Tongue (tissue), 2 donors: ENCODE results near the gene CASZ1. TPM values are rescaled to one million over a fixed set of nuclear protein-coding genes. Genes with fewer than 3 reads are reported as not detected.

ENCODE experiments used
- DNase-seq: peaks from one replicate; pipeline ENCODE4 v3.0.0-alpha.2; 2015
- total RNA-seq: library from RNA; depleted of rRNA; stranded (reverse); fragments of >200 nt; gene quantifications from one replicate; pipeline ENCODE4 v1.2.3, GENCODE V29; 2014

Gene CASZ1
- total RNA-seq, 1 donor from 2014 or later = 20.9 TPM

DNA sequence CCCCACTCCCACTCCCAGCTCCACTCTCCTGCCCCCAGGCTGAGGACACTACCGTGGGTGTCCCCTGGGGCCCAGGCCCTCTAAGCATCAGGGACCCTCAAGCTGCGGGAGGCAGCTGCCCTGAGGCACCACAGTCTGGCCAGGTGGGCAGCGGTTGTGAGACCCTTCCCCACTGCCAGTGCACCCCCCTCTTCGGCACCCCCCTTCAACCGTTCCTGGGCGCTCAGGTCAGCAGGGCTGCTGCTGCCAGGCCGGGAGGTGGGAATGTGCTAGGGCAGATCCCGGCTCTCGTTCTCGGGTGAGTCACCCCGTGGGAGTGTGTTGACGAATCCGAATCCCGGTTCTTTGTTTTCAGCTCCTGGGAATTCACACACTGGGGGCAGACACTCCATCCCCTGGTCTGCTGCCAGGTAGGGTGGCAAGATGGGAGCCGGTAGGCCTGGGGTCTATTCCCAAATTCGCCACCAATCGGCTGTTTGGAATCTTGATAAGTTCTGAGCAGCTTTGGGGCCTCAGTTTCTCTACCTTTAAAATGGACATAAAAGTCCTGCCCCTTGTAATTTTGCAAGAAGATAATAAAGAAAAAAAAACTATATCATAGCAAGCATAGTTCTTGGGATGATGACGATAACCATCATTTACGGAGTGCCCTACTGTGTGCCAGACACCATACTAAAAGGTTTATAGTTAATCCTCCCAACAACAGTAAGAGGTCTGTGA, 28.5 kb upstream of the CASZ1 start:
- no peak for DNase-seq

DNA sequence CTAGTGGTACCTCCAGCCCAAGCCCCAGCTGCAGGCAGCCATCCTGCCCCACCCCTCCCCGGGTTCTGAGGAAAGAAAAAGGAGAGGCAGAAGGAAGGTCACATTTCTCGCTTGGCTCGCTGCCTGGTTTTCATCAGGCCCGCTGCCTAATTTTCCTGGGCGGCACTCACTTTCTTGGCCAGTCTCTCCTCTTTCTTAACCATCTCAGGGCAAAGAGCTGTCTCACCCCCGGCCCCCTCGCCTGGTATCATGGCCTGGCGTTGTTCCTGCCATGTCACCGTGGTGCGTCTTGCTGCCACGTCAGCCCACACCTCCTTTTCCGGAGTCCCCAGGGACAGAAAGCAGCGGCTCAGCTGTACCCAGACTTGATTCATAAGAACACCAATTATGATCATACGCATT, 26.6 kb upstream of the CASZ1 start:
- DNase-seq = peak; percentile 56

DNA sequence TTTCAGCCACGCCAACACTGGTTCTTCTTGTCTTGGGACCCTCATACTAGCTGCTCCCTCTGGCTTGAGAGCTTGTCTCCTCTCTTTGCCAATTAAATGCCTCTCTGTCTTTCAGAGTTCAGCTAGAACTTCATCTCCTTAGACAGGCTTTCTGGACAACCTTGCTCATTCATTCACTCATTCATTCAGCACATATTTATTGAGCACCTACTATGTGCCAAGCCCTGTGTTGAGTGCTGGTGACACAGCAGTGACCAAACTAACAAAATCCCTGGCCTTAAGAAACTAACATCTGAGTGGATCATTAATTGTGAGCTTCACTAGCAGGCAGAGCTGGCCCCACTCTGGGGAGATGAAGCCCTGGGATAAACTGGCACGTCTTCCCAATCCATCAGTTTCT, 24.9 kb upstream of the CASZ1 start:
- no peak for DNase-seq

DNA sequence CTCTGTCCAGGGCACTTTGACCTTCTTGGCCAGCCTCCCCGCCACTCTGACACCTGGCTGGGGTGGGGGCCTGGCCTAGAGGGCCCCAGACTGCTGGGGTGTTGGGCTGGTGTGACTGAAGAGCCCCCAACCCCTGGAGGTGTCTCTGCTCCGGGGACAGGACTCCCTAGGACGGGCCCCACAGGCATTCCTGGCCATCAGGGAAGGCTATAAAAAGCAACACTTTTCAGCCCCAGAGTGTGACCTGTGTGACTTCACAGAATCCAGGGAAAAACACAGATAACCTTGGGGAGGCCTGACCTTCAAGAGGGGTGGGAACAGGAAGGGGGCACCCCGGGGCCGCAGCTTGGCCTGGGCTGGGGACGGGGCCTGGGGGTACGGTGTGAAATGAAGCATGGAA, 24.0 kb upstream of the CASZ1 start:
- no peak for DNase-seq

DNA sequence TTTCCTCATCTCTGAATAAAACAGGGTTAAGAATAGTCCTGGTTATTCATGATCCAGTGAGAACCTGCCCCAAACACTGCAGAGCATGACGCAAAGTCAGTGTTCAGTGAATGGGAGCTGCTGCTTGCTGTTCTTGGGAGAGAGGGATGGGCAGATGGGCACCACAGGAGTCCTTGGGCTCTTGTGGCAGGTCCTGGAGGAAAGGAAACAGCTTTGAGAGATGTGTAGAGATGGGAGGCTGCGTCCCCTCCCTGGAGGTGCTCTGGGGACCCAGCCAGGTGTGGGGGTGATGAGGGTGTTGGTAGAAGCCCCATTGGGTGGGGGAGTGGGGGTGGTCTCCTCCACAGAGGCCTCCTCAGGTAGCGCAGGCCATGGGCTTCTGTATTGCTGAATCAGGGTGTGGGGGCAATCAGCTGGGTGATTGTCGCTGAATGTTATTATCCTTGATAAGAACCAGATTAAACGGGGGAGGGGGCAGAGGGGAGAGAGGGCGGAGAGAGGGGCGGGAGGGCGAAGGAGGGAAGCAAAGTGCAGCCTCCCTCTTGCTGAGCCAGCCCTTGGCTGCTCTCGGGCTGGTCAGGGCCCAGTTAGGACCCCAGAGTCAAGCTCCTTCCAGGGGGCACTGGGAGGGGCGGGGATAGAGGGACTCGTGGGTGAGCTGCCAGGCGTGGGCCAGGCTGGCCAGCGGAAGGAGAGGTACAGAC, 22.9 kb upstream of the CASZ1 start:
- DNase-seq = no peak

DNA sequence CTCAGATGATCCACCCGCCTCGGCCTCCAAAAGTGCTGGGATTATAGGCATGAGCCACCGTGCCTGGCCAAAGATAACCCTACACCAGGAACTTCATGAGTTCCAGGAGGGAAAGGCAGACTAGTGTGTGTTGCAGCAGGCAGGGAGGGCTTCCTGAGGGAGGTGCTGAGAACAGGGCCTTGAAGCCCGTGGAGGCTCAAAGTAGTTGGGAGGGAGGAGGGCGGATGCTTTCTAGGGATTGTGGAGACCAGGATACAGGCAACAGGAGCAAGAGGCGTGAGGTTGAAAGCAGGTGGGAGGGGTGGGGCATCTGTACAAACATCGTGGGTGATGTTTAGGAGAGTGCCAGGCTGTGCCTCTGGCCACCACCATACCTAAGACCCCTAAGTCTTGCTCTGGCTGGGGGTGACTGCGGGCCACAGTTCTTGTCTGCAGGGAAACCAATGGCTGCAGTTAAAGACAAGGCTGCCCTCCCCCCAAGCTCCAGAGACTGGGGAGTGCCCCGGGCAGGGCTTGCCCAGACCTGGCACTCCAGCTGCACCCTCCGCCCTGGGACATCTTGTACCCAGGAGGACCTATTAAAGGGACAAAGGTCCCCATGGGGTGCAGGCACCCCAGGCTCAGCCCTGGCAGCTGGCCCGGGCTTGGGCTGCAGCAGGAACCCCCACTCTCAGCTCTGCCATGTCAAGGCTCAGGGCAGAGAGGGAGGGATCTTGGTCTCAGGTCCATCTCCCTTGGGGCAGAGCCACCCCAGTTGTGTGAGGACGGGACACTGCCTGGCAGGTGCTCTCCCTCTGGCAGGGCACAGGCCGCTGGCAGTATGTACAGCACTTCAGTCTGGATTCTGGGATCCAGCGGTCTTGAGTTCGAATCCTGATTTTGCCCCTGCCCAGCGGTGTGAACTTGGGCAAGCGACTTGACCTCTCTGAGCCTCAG, 22.1 kb upstream of the CASZ1 start:
- no peak for DNase-seq

DNA sequence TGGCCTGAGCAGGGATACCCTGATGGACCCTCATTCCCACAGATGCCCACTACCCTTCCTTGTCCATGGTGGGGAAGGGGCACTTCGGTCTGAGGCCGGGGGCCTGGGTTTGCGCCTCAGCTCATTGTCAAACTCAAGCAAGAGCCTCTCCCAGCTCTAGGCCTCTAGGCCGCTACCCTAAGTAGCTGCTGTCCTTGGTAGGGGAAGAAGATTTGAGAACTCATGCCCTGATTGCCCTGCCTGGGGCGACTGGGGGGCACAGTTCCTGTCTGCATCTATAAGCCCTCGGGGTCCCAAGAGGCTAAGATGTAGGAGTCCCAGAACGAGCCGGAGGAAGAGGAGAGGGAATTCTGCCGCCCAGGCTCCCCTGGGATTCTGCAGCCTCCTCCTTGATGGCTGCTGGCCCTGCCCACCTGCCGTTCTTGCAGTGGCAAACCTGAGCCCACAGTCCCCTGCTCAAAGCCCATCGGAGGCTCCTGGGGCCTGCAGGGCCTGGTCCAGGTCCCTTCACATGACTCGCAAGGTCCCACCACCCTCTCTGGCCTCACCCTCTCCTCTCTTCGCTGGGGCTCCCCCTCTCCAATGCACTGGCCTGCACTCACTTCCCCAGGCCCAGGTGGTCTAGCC, 20.4 kb upstream of the CASZ1 start:
- DNase-seq = no peak

DNA sequence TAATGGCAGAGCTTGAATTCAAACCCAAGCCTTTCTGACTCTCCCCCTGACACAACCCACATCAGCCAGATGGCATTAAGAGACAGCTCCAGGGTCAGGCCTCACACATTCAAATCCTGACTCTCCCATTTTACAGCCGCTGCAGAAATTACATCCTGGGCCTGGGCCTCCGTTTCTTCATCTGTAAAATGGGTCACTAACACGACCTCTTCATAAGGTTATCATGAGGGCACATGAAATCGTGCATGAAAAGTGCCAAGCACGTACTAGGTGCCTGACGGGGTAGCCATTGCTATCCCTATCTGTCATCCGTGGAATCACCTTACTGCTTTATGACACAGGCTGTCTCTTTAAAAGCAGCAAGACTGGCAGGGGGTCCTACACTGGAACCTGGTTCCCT, 19.8 kb upstream of the CASZ1 start:
- DNase-seq = no peak

DNA sequence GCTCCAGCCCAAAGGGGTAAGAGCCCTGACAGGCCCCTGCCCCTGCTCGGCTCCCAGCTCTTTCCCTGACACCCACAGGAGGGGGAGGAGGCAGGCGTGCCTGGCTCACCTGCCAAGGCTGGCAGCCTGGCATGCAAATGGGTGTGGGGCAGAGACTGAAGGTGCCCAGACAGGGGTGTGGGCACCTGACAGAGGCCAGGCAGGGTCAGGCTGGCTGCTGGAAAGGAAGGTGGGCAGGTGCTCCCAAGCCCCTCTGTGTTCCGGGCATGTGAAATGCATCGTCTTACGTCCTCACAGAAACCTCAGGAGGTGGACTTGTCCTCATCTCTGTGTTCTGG, 19.4 kb upstream of the CASZ1 start:
- DNase-seq = no peak

DNA sequence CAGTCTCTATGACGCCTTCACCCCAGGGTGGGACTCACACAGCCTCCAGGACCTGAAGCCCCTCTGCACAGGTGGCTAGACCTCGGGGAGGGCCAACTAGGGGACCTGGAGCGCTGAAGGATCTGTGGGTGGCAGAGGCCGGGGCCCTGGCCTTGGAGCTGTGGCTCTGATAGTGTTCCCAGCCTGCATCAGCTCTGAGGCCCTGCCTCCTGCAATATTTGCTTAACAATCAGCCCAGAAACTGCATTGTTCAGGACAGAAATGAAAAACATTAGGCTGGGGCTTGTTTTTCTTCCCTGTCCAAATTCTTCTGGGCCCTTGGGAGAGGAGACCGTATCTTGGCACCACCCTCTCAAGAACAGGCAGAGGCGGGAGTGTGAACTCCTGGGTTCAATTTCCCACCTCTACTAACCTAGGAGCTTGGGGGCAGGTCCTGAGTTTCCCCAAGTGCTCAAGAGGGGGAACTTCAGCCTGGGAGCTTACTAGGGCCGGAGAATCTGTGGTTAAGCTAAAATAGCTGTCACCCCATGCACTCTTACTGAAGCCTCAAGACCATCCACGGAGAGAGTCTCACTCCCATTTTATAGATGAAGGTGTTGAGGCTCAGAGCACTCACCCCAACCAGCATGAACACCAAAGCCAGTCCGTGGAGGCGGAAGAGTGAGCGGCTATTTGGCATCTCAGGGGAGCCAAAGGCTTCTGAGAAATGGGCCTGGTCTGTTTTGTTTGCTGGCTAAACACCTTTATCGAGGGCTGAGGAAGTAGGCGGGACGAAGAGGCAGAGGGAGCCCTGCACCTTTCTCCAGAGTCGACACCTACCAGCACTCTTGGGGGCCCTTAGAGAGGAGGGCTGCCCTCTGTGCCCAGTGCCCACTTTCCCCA, 18.8 kb upstream of the CASZ1 start:
- DNase-seq = no peak

DNA sequence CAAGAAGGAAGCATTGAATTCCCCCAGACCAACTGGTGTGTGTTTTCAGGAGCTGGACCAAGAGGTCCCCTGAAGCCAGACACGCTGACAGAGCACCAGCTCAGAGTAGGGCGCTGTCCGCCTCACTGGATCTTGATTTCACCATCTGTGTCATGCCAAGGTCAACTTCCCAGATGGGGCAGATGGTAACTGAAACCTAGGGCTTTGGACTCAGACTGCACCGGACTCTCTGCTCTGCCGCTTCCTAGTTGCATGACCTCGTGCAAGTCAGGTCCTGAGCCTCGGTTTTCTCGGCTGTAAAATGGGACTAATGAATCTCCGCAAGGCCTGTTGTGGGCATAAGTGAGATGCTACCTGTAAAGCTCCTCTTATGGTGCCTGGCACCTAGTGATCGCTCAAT, 17.9 kb upstream of the CASZ1 start:
- no peak for DNase-seq

DNA sequence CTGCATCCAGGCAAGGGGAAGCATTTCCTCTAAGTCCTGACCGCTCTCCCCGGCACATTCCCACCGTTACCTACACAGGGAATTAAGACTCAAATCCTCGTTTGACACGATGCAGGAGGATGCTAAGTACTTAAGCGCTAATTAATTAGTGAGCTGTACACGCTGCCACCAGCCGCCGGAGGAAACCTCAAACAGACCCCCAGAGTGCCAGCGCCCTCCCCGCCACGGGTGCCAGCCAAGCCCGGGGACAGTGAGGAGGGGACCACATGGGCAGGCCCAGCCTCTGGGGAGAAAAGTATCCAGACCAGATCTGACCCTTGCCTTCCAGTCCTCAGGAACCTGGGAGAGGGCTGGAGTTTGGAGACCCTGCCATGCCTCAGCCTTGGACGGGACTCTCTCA, 17.4 kb upstream of the CASZ1 start:
- DNase-seq = no peak

DNA sequence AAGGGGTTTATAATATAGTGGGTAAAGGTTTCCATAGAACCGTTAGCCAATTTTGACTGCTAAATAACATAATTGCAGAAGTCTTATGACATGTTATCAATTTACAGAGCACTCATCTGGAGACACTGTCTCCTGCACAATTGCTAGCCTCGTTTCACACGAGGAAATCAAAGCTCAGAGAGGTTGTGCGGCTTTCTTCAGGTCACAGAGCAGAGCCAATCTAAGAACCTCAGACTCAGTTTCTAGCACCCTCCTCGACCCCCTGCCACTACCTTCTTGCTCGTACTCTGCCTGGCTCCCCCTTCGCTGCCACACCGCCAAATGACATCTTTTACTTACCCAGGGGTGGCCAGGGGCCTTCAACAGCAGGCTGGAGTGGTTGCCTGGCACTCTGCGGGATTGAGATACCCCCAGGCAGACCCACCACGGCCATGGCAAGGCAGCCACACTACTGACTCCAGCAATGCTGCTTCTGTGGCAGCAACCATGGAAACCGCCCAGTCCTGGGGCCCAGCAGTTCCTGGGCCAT, 16.0 kb upstream of the CASZ1 start:
- no peak for DNase-seq

DNA sequence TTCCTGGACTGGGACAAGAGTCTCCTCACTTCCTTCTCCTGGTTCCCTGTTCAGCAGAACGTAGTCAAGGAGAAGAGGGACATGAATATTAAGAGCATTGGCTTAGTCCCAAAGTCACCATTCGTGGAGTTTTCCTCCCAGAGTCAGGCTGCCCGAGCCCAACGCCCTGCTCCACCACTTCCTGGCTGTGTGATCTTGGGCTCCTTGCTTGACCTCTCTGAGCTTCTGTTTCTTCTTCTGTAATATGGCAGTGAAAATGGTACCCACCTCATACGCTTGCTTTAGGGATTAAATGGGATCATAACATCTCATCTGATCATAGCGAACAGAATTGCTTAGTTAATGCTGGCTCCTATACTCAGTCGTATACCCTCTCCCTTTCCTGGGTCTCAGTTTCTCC, 12.0 kb upstream of the CASZ1 start:
- DNase-seq = no peak

DNA sequence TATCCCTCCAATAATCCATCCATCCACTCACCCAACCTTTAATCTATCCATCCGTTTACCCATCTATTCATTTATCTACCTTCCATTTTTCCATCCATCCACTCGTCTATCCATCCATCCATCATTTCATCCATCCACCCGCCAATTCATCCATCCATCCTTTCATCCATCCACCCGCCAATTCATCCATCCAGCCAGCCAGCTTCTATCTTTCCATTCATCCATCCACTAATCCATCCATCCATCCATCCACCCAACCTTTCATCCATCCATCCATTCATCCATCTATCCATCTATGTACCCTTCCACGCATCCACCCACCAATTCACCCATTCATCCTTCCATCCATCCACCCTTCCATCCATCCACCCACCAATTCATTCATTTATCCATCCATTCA, 10.5 kb upstream of the CASZ1 start:
- DNase-seq = no peak

DNA sequence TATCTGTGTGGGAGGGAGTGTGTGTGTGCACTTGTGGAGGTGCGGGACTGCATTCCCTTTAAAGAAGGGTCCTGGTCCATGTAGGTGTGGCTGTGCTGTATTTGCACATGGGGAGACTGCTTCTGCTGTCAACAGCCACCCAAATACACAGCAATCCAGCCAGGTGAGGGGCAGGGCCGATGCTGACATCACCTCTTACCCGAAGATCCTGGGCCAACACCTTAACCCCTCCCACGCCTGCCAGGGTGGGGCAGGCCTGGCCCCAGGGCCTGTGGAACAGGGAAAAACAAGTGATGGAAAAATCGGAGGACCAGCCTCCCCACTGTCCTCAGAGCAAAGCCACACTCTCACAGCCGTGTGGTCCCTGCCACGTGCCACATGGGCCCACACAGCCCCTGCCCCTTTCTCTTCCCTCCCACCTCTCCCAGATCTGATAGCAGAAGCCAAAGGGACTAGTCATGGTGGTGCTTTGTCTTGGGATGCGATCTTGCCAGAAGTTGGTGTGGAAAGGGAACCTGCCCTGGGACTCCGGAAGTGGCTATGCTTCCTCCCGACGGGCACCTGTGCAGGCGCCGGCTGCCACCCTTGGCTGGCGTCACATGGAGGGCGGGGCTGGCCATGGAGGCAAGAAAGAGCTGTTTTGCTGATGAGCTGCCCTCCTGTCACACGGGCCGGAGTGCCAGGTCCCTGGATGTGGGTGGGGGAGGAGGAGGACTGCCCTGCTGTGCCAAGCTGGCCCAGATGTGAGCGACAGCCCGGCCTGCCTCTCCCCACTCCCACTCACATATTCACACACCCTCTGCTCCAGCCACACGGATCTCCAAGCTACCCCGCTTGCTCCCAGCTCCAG, 7.8 kb upstream of the CASZ1 start:
- DNase-seq = no peak

DNA sequence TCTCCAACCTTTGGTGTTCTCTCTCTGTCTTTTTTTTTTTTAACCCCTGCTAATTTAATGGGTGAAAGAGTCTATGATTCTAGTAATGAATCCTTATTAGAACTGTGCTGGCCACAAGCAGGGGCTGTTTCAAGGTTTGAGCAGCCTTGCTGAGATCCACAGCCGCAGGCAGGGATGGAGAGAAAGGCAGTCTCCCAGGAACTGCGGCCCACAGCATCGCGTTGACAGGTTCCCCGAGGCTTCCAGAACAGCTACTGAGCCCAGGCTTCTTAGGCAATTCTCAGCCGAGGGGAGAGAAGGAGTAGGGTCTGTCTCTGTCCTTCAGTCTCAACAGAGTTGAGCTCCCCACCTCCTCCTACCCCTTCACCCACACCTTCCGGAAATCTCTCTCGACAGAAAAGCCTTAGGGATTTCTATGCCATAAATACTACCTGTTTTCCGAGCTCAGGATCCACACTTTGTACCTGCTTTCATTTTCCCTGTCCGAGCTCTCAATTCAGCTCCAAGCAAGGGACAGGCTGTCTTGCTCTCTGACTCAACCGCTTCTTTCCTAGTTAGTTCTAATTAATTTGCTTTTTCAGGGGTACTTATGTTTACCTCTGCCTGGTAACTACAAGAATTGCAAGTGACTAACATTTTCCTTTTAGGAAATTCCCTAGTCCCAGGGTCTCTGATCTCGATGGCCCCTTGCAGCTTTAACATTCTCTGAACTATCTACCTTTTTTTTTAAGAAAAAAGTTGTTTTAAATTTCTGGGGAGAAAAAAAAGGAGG, 6.7 kb upstream of the CASZ1 start:
- no peak for DNase-seq

DNA sequence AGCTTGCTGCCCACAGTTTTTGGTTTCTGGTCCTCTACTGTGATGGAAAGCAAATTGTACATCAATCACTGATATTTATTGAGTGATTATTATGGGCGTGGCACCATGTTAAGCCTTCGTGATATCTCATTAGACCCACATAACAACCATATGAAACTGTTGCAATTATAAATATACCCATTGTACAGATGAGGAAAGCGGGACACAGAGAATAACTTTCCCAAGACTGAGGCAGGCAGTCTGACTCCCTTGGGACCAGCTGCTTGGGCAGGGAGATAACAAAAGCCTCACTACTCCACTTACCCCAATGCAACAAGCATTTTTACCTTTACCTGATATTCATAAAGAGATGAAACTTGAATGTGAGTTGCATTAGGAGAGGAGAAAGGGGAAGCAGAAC, 4.3 kb upstream of the CASZ1 start:
- no peak for DNase-seq

DNA sequence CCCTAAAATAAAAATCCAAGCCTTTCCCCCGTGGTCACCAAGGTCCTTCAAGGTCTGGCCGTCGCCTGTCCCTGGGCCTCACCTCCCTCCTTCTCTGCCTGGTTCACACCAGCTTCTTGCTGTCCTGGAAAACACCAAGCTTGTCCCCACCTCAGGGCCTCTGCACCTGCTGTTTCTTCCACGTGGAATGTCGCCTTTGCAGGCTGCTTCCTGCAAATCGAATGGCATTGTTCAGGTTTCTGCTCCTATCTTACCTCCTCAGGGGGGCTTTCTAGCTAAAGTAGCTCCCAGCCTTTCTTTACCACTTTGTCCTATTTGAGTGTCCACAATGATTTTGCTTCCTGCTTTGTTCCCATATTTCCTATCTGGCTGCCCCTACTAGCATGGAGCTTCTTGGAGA, 3.3 kb upstream of the CASZ1 start:
- DNase-seq = no peak
